CD14-positive monocyte (primary cell): ENCODE results near the gene RNASE7. TPM values are rescaled to one million over a fixed set of nuclear protein-coding genes. Genes with fewer than 3 reads are reported as not detected.

Experiments
- DNase-seq, 3 donors: peaks; one replicate each; pipeline ENCODE4 v3.0.0-alpha.2; 2011 to 2022
- H2AFZ ChIP-seq: 2 replicates; pipeline ENCODE4 v1.6.0; 2012; ENCODE audit warnings: mild to moderate bottlenecking, low read depth, low read length, inconsistent platforms; ENCODE audit not compliant: insufficient read depth, poor library complexity, severe bottlenecking
- H3K27ac ChIP-seq, 2 donors: 1 replicate in 1 of 2; 2 replicates in 1 of 2; pipeline ENCODE4 v1.5.1; 2012 to 2013; ENCODE audit warnings: low read length in 2 of 2, control low read depth in 1 of 2, inconsistent platforms in 1 of 2, low read depth in 1 of 2, mild to moderate bottlenecking in 1 of 2
- H3K27me3 ChIP-seq, 2 donors: one replicate each; pipeline versions ENCODE4 v1.6.0 to v1.6.1; 2011 to 2013; ENCODE audit warnings: low read length in 2 of 2; ENCODE audit not compliant: control insufficient read depth in 2 of 2, insufficient read depth in 2 of 2
- H3K36me3 ChIP-seq, 2 donors: replicated peaks in 1 of 2; 1 replicate in 1 of 2; 2 replicates in 1 of 2; pipeline versions ENCODE4 v1.5.1 to v1.6.1; 2012 to 2013; ENCODE audit warnings: low read length in 2 of 2, control low read depth in 1 of 2, inconsistent platforms in 1 of 2, mild to moderate bottlenecking in 1 of 2; ENCODE audit not compliant: insufficient read depth in 2 of 2, control insufficient read depth in 1 of 2
- H3K4me1 ChIP-seq, 2 donors: 1 replicate in 1 of 2; 2 replicates in 1 of 2; pipeline versions ENCODE4 v1.5.1 to v1.6.1; 2012 to 2013; ENCODE audit warnings: low read length in 2 of 2, control low read depth in 1 of 2, inconsistent platforms in 1 of 2, mild to moderate bottlenecking in 1 of 2, moderate library complexity in 1 of 2; ENCODE audit not compliant: insufficient read depth in 2 of 2, control insufficient read depth in 1 of 2
- H3K4me2 ChIP-seq: replicated peaks from 2 replicates; pipeline ENCODE3; 2012; ENCODE audit warnings: low read length, moderate library complexity, mild to moderate bottlenecking; ENCODE audit not compliant: poor library complexity, severe bottlenecking; ENCODE audit errors: extremely low read depth
- H3K4me3 ChIP-seq, 3 experiments: fragments of 200-600 bp in 1 of 3; sonication (generic) in 1 of 3; replicated peaks in 1 of 3; 1 replicate in 2 of 3; 2 replicates in 1 of 3; pipeline ENCODE4 v1.5.1; 2011 to 2013; ENCODE audit warnings: low read length in 3 of 3, mild to moderate bottlenecking in 3 of 3, control low read depth in 2 of 3, low read depth in 2 of 3, inconsistent platforms in 1 of 3, moderate library complexity in 1 of 3
- H3K79me2 ChIP-seq: 2 replicates; pipeline ENCODE4 v1.6.0; 2012; ENCODE audit warnings: mild to moderate bottlenecking, control low read depth, inconsistent platforms, low read length, moderate library complexity; ENCODE audit not compliant: insufficient read depth
- H3K9ac ChIP-seq: 2 replicates; pipeline ENCODE4 v1.6.0; 2017; ENCODE audit warnings: low read length, mild to moderate bottlenecking; ENCODE audit not compliant: insufficient read depth, poor library complexity, severe bottlenecking
- H3K9me3 ChIP-seq, 2 donors: replicated peaks in 1 of 2; 1 replicate in 1 of 2; 2 replicates in 1 of 2; pipeline versions ENCODE4 v1.5.1 to v1.6.1; 2012 to 2013; ENCODE audit warnings: low read length in 2 of 2, control low read depth in 1 of 2; ENCODE audit not compliant: control insufficient read depth in 1 of 2, insufficient read depth in 1 of 2
- H4K20me1 ChIP-seq: 2 replicates; pipeline ENCODE4 v1.6.0; 2012; ENCODE audit warnings: mild to moderate bottlenecking, low read length, control low read depth, moderate library complexity; ENCODE audit not compliant: insufficient read depth
- H3K27ac Mint-ChIP-seq, 7 donors: one replicate each; pipeline ENCODE4 v1.8.0; 2020; ENCODE audit warnings: mild to moderate bottlenecking in 7 of 7, mixed read lengths in 7 of 7, moderate library complexity in 6 of 7, inconsistent platforms in 2 of 7
- H3K27me3 Mint-ChIP-seq, 3 donors: one replicate each; pipeline ENCODE4 v1.8.0; 2021 to 2022; ENCODE audit warnings: low read depth in 3 of 3, mild to moderate bottlenecking in 3 of 3, mixed read lengths in 3 of 3, moderate library complexity in 3 of 3, inconsistent platforms in 1 of 3
- H3K36me3 Mint-ChIP-seq, 2 donors: one replicate each; pipeline ENCODE4 v1.8.0; 2020; ENCODE audit warnings: mixed read lengths in 2 of 2, inconsistent platforms in 1 of 2, mild to moderate bottlenecking in 1 of 2
- H3K4me1 Mint-ChIP-seq: one replicate; pipeline ENCODE4 v1.8.0; 2020; ENCODE audit warnings: mild to moderate bottlenecking, mixed read lengths
- H3K4me3 Mint-ChIP-seq, 2 donors: one replicate each; pipeline ENCODE4 v1.8.0; 2020; ENCODE audit warnings: mild to moderate bottlenecking in 2 of 2, mixed read lengths in 2 of 2, moderate library complexity in 1 of 2
- H3K9me3 Mint-ChIP-seq, 7 donors: one replicate each; pipeline ENCODE4 v1.8.0; 2020 to 2022; ENCODE audit warnings: mixed read lengths in 7 of 7, mild to moderate bottlenecking in 6 of 7, moderate library complexity in 6 of 7, inconsistent platforms in 2 of 7
- CTCF ChIP-seq: fragments of 200-600 bp; IDR thresholded peaks from one replicate; pipeline ENCODE4 v1.8.0; 2022; ENCODE audit warnings: antibody characterized with exemption, mild to moderate bottlenecking
- WGBS: methylation state at CpG from one replicate; pipeline ENCODE4 v1.1.5; 2013; ENCODE audit warnings: missing lambda C conversion rate; ENCODE audit not compliant: insufficient coverage; 5-methylcytosine and 5-hydroxymethylcytosine counted together
- intact Hi-C, 2 donors: fragments of 100-400 bp; cut with micrococcal nuclease; formaldehyde crosslinking; loops; one replicate each; pipeline versions ENCODE4 v1.15.0 to v1.15.1; 2023
- polyA plus RNA-seq, 3 donors: library from polyadenylated mRNA; depleted of rRNA in 1 of 3; unstranded in 2 of 3; stranded (reverse) in 1 of 3; fragments of 300-500 nt in 2 of 3; fragments of >200 nt in 1 of 3; fragmentation: Illumina TruSeq in 2 of 3; gene quantifications; 1 replicate in 2 of 3; 2 replicates in 1 of 3; pipeline ENCODE4 v1.2.3, GENCODE V29; 2012 to 2021

Gene RNASE7
- polyA plus RNA-seq, 3 donors = not detected

DNA sequence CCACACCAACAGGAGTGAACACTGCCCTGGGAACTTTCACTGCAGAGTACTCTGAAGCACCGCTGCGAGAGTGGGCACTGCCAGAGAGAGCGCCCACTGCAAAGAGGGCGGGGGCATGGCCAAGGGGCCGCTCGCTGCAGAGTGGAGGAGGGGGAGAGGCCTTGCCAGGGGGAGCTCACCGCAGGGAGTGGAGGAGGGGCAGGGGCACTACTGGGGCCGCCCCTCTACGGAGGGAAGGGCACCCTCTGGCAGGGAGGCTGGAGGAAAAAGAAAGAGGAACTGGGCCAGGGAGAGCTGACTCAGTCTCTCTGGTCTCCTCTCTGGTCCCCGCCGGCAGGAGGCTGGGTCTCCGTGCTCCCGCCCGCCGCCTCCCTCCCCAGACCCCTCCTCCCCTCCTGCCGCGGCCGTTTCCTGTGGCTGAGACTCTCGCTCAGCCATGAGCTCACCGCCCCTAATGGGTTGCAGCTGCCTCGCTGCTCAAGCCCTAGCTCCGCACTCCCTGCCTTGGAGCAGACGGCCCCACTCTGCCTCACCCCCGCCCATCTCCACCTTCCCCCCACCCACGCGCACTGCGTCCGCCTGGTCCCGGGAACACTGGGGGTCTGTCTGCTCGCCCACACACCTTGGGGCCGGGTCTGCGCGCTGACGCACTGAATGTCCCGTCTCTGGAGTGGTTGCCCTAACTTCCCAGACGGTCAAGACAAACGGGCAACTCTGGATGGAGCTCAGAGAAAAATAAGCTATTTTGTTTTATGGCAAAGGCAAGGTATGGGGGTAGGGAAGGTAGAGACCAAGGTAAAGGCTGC lies 29.3 kb downstream of the RNASE7 start:
- peaks cover 46% of the 10 kb centered on the region for H3K4me1 Mint-ChIP-seq
- WGBS = 1% methylated on average over 27 of the region's 37 CpGs
- no peaks in the 10 kb centered on the region for H3K9me3 ChIP-seq
- H2AFZ ChIP-seq = peak overlapping the region; percentile 82
- H3K4me3 Mint-ChIP-seq = peak overlapping the region; percentile 91 to 94
- peaks cover 6% of the 10 kb centered on the region for H4K20me1 ChIP-seq
- H3K27ac ChIP-seq = peak overlapping the region; percentile 90 to 94
- H3K36me3 ChIP-seq = peaks cover 31 to 39% of the 10 kb centered on the region in 2 donors
- H3K27ac Mint-ChIP-seq = peak overlapping the region; percentile 92 to 99 (median 98)
- H3K79me2 ChIP-seq = peaks cover 38% of the 10 kb centered on the region
- H3K4me2 ChIP-seq = peak overlapping the region; percentile 82
- TF ChIP-seq CTCF = no peak
- intact Hi-C loops = loop anchor here (2.0 kb wide), 2 partner anchors 15 to 33 kb away; no protein-coding TSS in a partner anchor
- DNase-seq = peak; percentile 89 to 91 (median 89)
- H3K9ac ChIP-seq = peak overlapping the region; percentile 86
- H3K4me3 ChIP-seq = peak overlapping the region; percentile 66 to 95 (median 83)
- peaks cover 0 to 11% of the 10 kb centered on the region in 2 donors for H3K27me3 ChIP-seq
- peaks cover 11 to 15% (median 14%) of the 10 kb centered on the region in 3 donors for H3K27me3 Mint-ChIP-seq
- peaks cover 40 to 45% of the 10 kb centered on the region in 2 donors for H3K4me1 ChIP-seq
- H3K9me3 Mint-ChIP-seq = peaks cover 0 to 3% (median 0%) of the 10 kb centered on the region in 7 donors
- peaks cover 31 to 34% of the 10 kb centered on the region in 2 donors for H3K36me3 Mint-ChIP-seq

DNA sequence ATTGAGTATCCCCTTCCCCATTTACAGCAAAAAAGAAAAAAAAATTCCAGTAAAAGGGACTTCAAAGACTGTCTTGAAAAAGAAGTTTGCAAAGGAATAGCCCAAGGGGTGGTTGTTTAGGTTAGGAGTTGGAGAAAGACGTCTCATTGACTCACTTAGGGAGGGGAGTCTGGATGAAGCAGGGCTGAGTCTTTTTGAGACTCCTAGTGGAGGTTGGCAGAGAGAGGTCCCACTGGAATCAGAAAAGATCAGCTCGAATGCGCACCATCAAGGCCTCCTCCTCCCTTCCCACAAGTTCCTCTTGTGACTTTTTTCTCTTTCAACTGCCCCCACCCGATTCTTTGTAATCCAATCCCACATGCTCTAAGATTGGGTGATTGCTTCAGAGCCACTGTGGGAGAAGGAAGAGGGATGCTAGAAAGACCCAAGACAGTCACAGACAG lies 29.9 kb downstream of the RNASE7 start:
- peaks cover 6% of the 10 kb centered on the region for H4K20me1 ChIP-seq
- no peak for TF ChIP-seq CTCF
- peak overlapping the region; percentile 90 to 94 for H3K27ac ChIP-seq
- Mint-ChIP-seq H3K9me3 (peaks cover 0 to 3% (median 0%) of the 10 kb centered on the region in 7 donors), H3K4me3 (peak overlapping the region; percentile 91 to 94), H3K27me3 (peaks cover 11 to 14% (median 13%) of the 10 kb centered on the region in 3 donors), H3K36me3 (peaks cover 36 to 40% of the 10 kb centered on the region in 2 donors), H3K27ac (peak overlapping the region; percentile 92 to 99 (median 98)), H3K4me1 (peaks cover 46% of the 10 kb centered on the region)
- H3K9me3 ChIP-seq = no peaks in the 10 kb centered on the region
- H2AFZ ChIP-seq = peak overlapping the region; percentile 82
- H3K4me3 ChIP-seq = peak overlapping the region; percentile 66 to 95 (median 83)
- peaks cover 38% of the 10 kb centered on the region for H3K79me2 ChIP-seq
- H3K36me3 ChIP-seq = peaks cover 37 to 45% of the 10 kb centered on the region in 2 donors
- peaks cover 0 to 11% of the 10 kb centered on the region in 2 donors for H3K27me3 ChIP-seq
- intact Hi-C loops = no loop called here
- no CpG with 5 or more reads among the region's 4 CpGs for WGBS
- peak overlapping the region; percentile 82 for H3K4me2 ChIP-seq
- H3K9ac ChIP-seq = peak overlapping the region; percentile 86
- peaks cover 40 to 45% of the 10 kb centered on the region in 2 donors for H3K4me1 ChIP-seq
- peak; percentile 65 to 76 (median 66) for DNase-seq
